GM12878 (cell line): ENCODE measurements around the gene CNDP1. TPM values are rescaled to one million over a fixed set of nuclear protein-coding genes. Genes with fewer than 3 reads are reported as not detected.
A peak's percentile ranks its signal among the peaks of the same experiment; 100 is the strongest.

ENCODE experiments used
- BMI1 ChIP-seq: fragments of 450-650 bp; IDR thresholded peaks from 2 replicates; pipeline ENCODE4 v1.6.1; 2016; ENCODE audit warnings: mild to moderate bottlenecking, moderate library complexity, borderline replicate concordance
- CBX5 ChIP-seq: sonication (generic); IDR thresholded peaks from 2 replicates; pipeline ENCODE4 v1.6.1; 2016; ENCODE audit warnings: low read depth, moderate library complexity, mild to moderate bottlenecking, inconsistent platforms
- CREM ChIP-seq: IDR thresholded peaks from 2 replicates; pipeline ENCODE4 v1.6.1; 2014; ENCODE audit warnings: antibody characterized with exemption, low read depth
- EED ChIP-seq: sonication (generic); IDR thresholded peaks from 2 replicates; pipeline ENCODE4 v1.6.1; 2016; ENCODE audit warnings: antibody characterized with exemption, low read depth
- HDAC2 ChIP-seq: fragments of 200-600 bp; sonication (generic); IDR thresholded peaks from 2 replicates; pipeline ENCODE4 v1.6.1; 2017
- HDAC6 ChIP-seq: fragments of 200-600 bp; sonication (generic); IDR thresholded peaks from one replicate; pipeline ENCODE4 v1.8.0; 2017; ENCODE audit warnings: antibody characterized with exemption; ENCODE audit not compliant: unreplicated experiment
- NFYB ChIP-seq: IDR thresholded peaks from 2 replicates; pipeline ENCODE4 v1.6.1; 2011; ENCODE audit warnings: low read depth, mild to moderate bottlenecking, low read length, improper control_type of control experiment, moderate library complexity; ENCODE audit not compliant: insufficient read depth
- NR2C1 ChIP-seq: fragments of 450-650 bp; IDR thresholded peaks from 2 replicates; pipeline ENCODE4 v1.6.1; 2017; ENCODE audit warnings: antibody characterized with exemption, mild to moderate bottlenecking, moderate library complexity
- RCOR1 ChIP-seq: conservative IDR thresholded peaks from 2 replicates; pipeline ENCODE4 v1.6.1; 2012; ENCODE audit warnings: low read depth, low read length, improper control_type of control experiment
- SIN3A ChIP-seq: IDR thresholded peaks from 2 replicates; pipeline ENCODE4 v1.6.1; 2012; ENCODE audit warnings: low read depth, low read length, improper control_type of control experiment
- SMAD1 ChIP-seq: fragments of 450-650 bp; IDR thresholded peaks from 2 replicates; pipeline ENCODE4 v1.6.1; 2018; ENCODE audit warnings: mild to moderate bottlenecking, low read depth; ENCODE audit not compliant: partially characterized antibody
- SREBF1 ChIP-seq: IDR thresholded peaks from 2 replicates; pipeline ENCODE4 v1.6.1; 2012; ENCODE audit warnings: mild to moderate bottlenecking, low read length
- STAT3 ChIP-seq: IDR thresholded peaks from 2 replicates; pipeline ENCODE4 v1.6.1; 2011; ENCODE audit warnings: low read depth, low read length, improper control_type of control experiment
- SUZ12 ChIP-seq: fragments of 200-600 bp; sonication (generic); IDR thresholded peaks from one replicate; pipeline ENCODE4 v1.6.1; 2018; ENCODE audit warnings: antibody characterized with exemption, mild to moderate bottlenecking; ENCODE audit not compliant: unreplicated experiment
- WRNIP1 ChIP-seq: IDR thresholded peaks from 2 replicates; pipeline ENCODE4 v1.6.1; 2011; ENCODE audit warnings: low read depth, low read length, improper control_type of control experiment, borderline replicate concordance
- ZZZ3 ChIP-seq: IDR thresholded peaks from 2 replicates; pipeline ENCODE4 v1.6.1; 2011; ENCODE audit warnings: low read depth; ENCODE audit not compliant: control insufficient read depth, insufficient read length
- polyA plus RNA-seq, 11 experiments: library from polyadenylated mRNA; depleted of rRNA in 4 of 11; unstranded in 6 of 11; stranded (reverse) in 5 of 11; fragments of >200 nt; fragmentation: Nextera tagmentation in 4 of 11; fragmentation: Illumina TruSeq in 1 of 11; extraction: Ambion mirVana in 4 of 11; extraction: Trizol in 1 of 11; gene quantifications; 1 replicate in 1 of 11; 2 replicates in 10 of 11; pipeline versions ENCODE4 v1.2.1 to v1.2.3, GENCODE V29; 2011 to 2016; ENCODE audit warnings: inconsistent platforms in 2 of 11, missing spikeins in 2 of 11, low read depth in 1 of 11
- total RNA-seq, 4 experiments: library from RNA; depleted of rRNA in 3 of 4; stranded (reverse); fragments of >200 nt in 3 of 4; fragmentation: Illumina TruSeq in 1 of 4; extraction: Trizol in 1 of 4; gene quantifications; 2 replicates each; pipeline versions ENCODE4 v1.2.1 to v1.2.3, GENCODE V29; 2013 to 2021
- TF ChIP-seq, protein P1 (sequence below): fragments of 450-650 bp; IDR thresholded peaks from 2 replicates; pipeline ENCODE4 v1.6.1; 2017; ENCODE audit warnings: mild to moderate bottlenecking, moderate library complexity
- TF ChIP-seq, protein P2 (sequence below): fragments of 450-650 bp; conservative IDR thresholded peaks from 2 replicates; pipeline ENCODE4 v1.6.1; 2017; ENCODE audit warnings: mild to moderate bottlenecking, moderate library complexity
- TF ChIP-seq, protein P3 (sequence below): fragments of 150-350 bp; IDR thresholded peaks from 2 replicates; pipeline ENCODE4 v1.6.1; 2016; ENCODE audit warnings: low read depth, low read length
- TF ChIP-seq, protein P4 (sequence below): fragments of 450-650 bp; IDR thresholded peaks from 2 replicates; pipeline ENCODE4 v1.6.1; 2017; ENCODE audit warnings: antibody characterized with exemption, mild to moderate bottlenecking, moderate library complexity

Gene CNDP1
- total and polyA plus RNA-seq, 10 of the 15 experiments (the other 5 are each of a cell fraction or from before 2014, with no cell fraction given), result 0.04 to 0.05 TPM; not detected in 8

DNA sequence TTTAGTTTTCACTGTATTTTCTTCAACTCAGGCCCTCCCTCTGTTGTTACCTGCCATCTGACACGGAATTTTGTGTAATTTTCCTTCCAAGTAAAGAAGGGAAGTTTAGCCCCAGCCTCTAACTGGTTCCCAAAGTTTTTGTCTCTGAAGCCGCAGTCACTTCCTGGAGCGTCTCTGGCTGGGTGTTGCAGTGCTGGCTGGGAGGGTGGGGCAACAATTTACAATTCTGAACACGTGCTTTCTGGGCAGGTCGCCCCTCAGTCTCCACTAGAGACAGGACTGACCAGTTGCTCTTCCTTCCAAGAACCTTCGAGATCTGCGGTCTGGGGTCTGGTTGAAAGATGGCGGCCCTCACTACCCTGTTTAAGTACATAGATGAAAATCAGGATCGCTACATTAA lies 34.7 kb upstream of the CNDP1 start (continued):
- TF ChIP-seq, protein P1, sequence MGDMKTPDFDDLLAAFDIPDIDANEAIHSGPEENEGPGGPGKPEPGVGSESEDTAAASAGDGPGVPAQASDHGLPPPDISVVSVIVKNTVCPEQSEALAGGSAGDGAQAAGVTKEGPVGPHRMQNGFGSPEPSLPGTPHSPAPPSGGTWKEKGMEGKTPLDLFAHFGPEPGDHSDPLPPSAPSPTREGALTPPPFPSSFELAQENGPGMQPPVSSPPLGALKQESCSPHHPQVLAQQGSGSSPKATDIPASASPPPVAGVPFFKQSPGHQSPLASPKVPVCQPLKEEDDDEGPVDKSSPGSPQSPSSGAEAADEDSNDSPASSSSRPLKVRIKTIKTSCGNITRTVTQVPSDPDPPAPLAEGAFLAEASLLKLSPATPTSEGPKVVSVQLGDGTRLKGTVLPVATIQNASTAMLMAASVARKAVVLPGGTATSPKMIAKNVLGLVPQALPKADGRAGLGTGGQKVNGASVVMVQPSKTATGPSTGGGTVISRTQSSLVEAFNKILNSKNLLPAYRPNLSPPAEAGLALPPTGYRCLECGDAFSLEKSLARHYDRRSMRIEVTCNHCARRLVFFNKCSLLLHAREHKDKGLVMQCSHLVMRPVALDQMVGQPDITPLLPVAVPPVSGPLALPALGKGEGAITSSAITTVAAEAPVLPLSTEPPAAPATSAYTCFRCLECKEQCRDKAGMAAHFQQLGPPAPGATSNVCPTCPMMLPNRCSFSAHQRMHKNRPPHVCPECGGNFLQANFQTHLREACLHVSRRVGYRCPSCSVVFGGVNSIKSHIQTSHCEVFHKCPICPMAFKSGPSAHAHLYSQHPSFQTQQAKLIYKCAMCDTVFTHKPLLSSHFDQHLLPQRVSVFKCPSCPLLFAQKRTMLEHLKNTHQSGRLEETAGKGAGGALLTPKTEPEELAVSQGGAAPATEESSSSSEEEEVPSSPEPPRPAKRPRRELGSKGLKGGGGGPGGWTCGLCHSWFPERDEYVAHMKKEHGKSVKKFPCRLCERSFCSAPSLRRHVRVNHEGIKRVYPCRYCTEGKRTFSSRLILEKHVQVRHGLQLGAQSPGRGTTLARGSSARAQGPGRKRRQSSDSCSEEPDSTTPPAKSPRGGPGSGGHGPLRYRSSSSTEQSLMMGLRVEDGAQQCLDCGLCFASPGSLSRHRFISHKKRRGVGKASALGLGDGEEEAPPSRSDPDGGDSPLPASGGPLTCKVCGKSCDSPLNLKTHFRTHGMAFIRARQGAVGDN, result no peak
- TF ChIP-seq BMI1 (no peak), HDAC6 (no peak), CREM (no peak), WRNIP1 (no peak), RCOR1 (no peak), NR2C1 (no peak), HDAC2 (no peak), CBX5 (no peak), SREBF1 (no peak), EED (peak; percentile 25; the same call in 1 of the 2 replicates), SIN3A (no peak), STAT3 (no peak), SUZ12 (no peak), NFYB (0 out of 2 replicates have a peak, but pooled peaks have one; percentile 5), SMAD1 (no peak), ZZZ3 (no peak)
- TF ChIP-seq, protein P2, sequence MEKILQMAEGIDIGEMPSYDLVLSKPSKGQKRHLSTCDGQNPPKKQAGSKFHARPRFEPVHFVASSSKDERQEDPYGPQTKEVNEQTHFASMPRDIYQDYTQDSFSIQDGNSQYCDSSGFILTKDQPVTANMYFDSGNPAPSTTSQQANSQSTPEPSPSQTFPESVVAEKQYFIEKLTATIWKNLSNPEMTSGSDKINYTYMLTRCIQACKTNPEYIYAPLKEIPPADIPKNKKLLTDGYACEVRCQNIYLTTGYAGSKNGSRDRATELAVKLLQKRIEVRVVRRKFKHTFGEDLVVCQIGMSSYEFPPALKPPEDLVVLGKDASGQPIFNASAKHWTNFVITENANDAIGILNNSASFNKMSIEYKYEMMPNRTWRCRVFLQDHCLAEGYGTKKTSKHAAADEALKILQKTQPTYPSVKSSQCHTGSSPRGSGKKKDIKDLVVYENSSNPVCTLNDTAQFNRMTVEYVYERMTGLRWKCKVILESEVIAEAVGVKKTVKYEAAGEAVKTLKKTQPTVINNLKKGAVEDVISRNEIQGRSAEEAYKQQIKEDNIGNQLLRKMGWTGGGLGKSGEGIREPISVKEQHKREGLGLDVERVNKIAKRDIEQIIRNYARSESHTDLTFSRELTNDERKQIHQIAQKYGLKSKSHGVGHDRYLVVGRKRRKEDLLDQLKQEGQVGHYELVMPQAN, result peak; percentile 52
- TF ChIP-seq, protein P3, sequence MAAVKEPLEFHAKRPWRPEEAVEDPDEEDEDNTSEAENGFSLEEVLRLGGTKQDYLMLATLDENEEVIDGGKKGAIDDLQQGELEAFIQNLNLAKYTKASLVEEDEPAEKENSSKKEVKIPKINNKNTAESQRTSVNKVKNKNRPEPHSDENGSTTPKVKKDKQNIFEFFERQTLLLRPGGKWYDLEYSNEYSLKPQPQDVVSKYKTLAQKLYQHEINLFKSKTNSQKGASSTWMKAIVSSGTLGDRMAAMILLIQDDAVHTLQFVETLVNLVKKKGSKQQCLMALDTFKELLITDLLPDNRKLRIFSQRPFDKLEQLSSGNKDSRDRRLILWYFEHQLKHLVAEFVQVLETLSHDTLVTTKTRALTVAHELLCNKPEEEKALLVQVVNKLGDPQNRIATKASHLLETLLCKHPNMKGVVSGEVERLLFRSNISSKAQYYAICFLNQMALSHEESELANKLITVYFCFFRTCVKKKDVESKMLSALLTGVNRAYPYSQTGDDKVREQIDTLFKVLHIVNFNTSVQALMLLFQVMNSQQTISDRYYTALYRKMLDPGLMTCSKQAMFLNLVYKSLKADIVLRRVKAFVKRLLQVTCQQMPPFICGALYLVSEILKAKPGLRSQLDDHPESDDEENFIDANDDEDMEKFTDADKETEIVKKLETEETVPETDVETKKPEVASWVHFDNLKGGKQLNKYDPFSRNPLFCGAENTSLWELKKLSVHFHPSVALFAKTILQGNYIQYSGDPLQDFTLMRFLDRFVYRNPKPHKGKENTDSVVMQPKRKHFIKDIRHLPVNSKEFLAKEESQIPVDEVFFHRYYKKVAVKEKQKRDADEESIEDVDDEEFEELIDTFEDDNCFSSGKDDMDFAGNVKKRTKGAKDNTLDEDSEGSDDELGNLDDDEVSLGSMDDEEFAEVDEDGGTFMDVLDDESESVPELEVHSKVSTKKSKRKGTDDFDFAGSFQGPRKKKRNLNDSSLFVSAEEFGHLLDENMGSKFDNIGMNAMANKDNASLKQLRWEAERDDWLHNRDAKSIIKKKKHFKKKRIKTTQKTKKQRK, result no peak
- TF ChIP-seq, protein P4, sequence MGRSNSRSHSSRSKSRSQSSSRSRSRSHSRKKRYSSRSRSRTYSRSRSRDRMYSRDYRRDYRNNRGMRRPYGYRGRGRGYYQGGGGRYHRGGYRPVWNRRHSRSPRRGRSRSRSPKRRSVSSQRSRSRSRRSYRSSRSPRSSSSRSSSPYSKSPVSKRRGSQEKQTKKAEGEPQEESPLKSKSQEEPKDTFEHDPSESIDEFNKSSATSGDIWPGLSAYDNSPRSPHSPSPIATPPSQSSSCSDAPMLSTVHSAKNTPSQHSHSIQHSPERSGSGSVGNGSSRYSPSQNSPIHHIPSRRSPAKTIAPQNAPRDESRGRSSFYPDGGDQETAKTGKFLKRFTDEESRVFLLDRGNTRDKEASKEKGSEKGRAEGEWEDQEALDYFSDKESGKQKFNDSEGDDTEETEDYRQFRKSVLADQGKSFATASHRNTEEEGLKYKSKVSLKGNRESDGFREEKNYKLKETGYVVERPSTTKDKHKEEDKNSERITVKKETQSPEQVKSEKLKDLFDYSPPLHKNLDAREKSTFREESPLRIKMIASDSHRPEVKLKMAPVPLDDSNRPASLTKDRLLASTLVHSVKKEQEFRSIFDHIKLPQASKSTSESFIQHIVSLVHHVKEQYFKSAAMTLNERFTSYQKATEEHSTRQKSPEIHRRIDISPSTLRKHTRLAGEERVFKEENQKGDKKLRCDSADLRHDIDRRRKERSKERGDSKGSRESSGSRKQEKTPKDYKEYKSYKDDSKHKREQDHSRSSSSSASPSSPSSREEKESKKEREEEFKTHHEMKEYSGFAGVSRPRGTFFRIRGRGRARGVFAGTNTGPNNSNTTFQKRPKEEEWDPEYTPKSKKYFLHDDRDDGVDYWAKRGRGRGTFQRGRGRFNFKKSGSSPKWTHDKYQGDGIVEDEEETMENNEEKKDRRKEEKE, result no peak
